Inferior parietal cortex (tissue), 1 donor: Measurements from ENCODE around the gene FOXO3.

Experiments
- DNase-seq: peaks from one replicate; pipeline ENCODE4 v3.0.0-alpha.2; 2016; ENCODE audit errors: extremely low spot score

Gene FOXO3

GRCh38 chr6:108627692-108628550 is 67.2 kb downstream of the FOXO3 start:
- DNase-seq: no peak

DNA sequence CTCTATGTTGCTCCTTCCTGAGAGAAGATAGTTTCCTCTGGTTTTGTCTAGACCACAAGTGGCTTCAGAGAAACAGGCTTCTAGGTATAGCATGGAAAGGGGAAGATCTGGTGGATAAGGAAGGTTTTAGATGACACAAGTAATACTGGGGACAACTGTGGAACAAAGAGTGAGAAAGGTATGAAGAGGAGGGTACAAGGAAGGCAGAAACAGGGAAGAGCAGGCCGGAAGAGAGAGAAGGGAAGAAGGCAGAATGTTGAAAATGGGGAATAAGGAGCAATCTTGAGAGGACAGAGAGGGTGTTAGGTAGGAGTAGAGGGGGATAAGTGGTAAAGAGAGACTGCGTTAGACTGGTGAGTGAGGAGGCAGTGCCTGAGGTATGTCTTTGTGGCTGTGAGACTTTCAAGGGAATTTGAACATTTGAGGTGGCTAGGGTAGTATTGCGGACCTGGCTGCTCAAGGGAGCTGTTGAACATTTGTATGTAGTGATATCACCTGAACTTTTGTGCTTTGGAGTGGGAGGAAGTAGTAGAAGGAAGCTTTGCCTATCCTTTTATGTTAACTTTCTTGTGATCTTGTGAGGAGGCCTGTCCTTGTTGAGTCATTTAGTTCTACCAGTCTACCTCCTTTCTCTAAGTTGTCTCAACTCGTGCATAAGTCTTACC is 69.5 kb downstream of the FOXO3 start:
- DNase-seq: no peak

DNA sequence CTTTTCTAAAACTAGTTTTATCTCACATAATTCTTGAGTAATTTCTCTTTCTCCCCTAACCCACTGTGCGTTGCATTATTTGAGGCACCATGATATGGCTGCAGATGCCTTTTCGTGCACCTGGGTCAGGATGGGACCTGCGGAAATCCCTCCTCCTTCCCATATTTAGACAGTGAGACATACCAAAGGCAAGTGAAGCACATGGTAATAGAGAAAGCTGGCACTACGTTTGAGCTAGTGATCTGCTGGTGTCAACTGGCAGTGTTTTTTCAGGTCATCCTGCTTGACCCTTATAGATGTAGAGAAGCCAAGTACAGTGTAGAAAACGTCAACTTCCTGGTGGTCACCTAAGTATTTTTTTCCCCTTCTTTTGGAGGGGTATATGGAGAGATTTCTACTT is 71.7 kb downstream of the FOXO3 start:
- no peak for DNase-seq

GRCh38 chr6:108633436-108633835 is 72.7 kb downstream of the FOXO3 start:
- DNase-seq: peak; percentile 48

- no peak for DNase-seq
Observed at GRCh38 chr6:108635505-108636226, 74.9 kb downstream of the FOXO3 start.

DNA sequence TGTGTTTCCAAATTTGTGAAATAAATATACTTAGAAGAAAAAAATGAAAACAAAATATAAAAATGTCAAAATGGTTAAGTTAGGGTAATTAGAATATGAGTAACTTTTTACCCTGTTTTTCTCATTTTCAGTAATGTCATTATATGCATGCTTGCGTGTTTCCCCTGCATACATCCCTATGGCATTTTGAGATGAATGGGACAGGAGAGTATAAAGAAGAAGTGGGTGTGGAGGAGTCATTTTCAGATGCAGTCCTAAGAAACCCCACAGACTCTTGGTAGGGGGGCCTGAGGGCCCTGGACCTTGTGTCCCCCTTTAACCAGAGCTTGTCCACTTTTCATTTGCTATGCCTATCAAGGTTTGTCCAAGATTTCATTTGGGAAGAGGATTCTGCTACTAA is 77.2 kb downstream of the FOXO3 start:
- DNase-seq: no peak

GRCh38 chr6:108638993-108639392 is 78.3 kb downstream of the FOXO3 start:
- DNase-seq: no peak

DNA sequence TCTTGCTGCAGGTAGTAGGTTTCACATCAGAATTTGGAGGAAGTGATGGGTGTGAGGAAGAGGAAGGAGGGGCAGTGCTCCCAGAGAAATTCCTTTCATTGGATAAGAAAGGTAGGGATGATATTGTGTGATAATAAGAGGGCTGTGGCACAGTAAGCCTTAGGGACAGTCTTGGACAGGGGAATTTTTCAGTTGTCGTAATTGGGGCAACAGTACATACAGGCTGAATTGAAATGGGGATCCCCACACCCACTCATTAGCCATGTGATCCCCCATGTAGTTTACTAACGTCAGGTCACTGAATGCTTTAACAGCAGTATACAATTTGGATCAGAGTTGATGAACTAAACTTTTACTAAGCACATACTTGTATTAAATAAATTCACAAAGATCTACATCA is 79.4 kb downstream of the FOXO3 start:
- no peak for DNase-seq

GRCh38 chr6:108643184-108643583 is 82.5 kb downstream of the FOXO3 start:
- DNase-seq: no peak

GRCh38 chr6:108644252-108644651 is 83.5 kb downstream of the FOXO3 start:
- DNase-seq: no peak

DNA sequence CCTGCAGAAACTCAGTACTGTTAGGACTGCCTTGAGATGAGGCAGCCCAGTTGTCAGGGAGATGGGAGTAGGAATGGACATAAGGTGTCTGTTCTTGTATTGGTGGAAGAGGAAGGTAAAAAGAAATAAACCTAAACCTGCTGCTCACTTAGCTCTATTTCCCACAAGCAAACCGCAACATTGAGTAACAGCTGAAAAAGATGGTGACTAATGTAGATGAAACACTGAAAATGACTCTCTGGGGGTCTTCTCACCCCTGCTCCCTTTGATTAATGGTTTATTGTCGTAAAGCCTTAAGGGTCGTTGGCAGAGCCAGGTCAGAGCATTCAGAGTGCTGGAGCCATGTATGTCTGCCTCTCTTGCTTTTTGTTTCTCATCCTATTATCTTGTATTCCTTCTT is 87.5 kb downstream of the FOXO3 start:
- no peak for DNase-seq

- no peak for DNase-seq
Observed at GRCh38 chr6:108650325-108650724, 89.6 kb downstream of the FOXO3 start.

DNA sequence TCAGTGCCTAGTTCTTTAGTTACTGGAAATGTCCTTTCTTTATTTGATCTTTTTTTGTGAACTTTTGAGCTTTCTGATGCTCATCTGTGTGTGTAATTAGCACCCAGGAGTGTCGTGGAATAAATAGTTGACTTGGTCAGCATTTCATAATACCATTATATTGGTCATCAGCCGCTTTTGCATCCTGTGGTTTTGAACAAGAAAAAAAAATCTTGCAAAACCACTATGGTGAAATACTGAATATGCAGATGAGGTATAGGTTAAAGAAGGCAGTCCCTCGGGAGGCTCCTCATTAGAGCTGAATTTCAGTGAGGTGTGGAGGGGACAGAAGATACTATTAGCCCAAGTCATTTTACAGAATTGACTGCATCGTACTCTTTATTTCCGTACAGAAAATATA is 90.1 kb downstream of the FOXO3 start:
- no peak for DNase-seq

DNA sequence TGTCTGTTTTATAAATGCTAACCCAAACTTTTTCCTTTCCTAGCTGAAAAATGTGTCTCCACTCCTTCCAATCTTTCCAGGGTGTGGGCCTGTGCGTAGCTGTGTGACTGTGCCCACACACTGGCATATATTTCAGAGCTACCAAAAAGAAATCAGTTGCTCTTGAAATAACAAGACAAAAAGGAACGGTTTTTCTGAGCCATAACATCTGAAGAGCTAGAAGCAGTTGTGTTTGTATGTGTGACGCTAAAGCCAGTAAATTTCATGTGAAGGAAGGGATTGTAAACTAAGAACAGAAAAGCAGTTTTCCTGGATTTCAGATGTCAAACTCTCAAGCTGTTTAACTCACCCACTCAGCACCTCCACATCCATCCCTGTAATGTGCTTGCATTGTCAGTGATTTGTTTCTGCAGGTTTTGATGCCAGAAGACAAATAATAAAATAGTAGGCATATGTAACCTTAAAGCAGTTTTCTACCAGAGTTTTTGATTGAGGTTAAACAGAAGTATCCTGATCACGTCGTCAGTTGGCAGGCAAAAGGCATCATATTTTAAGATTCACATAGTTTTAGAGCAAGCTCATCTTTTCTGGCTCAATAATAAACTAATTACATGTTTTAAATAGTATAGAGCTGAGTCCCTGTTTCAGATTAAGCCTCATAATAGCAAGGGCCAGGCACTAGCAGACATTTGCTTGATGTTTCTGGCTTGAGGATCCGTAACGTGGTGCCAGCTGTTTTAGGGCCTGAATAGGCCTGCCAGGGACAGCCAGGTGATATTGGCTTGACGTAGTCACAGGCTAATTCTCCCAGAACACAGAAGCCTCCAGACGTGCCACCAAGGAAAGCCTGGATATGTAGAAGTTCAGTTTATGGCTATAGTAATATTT is 90.9 kb downstream of the FOXO3 start:
- no peak for DNase-seq

DNA sequence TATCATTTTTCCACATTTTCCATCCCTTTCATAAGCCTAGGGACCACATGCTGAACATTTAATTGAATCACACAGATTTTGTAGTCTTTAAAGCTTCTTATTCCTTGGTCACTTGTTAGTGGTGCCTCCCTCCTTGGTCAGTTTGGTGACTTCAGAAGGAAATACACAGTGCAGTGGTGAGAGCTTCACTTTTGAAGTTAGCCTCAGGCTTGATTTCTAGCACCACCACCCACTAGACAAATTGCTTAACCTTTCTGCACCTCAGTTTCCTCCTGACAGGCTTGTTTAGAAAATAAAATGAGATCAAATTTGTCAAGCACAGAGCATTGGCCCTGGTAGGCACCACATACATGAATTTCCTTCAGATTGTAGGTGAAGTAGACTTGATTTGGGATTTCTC is 91.7 kb downstream of the FOXO3 start:
- no peak for DNase-seq

DNA sequence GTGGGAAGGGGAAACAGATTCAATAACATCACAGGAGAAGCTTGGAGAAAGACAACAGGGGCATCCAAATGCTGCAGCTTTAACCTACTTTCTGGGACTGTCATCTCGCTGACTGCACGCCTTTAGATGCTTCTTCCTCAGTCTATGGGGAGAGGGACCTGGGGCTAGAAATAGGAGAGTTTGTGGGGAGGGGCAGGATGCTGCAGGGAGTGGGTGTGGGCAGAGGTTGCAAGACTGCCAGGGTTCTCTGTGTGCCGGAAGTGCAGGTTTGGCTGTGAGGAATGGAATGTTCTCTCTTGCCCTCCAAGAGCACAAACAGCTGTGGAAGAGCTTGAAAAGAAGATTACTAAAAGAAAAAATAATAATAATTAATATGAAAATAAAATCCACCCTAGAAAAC is 93.2 kb downstream of the FOXO3 start:
- no peak for DNase-seq

- no peak for DNase-seq
Observed at GRCh38 chr6:108654465-108655106, 93.9 kb downstream of the FOXO3 start.

GRCh38 chr6:108655806-108656651 is 95.3 kb downstream of the FOXO3 start:
- DNase-seq: no peak

- no peak for DNase-seq
Observed at GRCh38 chr6:108656836-108657235, 96.1 kb downstream of the FOXO3 start.

DNA sequence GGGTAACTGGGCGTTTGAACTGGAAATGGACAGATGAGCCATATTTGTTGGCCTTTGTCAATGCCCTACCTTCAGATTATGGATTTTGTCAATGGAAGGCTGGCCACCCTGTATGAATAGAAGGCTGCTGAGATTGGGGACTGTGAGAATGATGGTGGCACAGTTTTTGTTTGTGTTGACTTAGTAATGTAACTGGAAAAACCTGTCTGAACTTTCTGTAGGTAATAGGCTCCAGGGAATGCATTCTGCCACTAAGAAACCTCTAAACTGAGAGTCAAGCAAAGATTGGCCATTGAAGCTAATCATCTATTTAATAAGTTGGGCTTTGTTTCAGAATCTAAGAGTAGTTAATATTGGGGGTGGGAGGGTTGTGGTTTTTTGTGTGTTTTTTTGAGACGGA is 97.5 kb downstream of the FOXO3 start:
- DNase-seq: no peak
